Measurements from ENCODE around the gene CTSW. TPM values are rescaled to one million over a fixed set of nuclear protein-coding genes. Genes with fewer than 3 reads are reported as not detected.

Gene CTSW
- total RNA-seq, 1 experiment from 2014 or later = not detected

DNA sequence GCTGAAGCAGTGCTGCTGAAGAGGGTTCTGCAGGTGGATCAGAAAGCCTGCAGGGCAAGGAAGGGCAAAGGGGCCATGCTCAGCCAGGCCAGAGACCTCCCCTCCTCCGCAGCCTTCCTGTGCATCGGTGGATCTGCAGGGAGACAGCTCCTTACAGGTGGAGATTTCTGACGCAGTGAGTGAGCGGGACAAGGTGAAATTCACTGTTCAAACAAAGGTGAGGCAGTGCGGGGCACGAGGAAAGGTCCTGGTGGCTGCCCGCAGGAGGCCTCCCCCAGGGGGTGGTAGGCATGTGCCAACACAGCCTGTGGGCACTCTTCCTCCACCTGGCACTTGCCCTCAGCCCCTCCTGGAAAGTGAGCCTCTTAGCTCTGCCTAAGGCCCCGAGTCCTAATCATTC lies 30.3 kb upstream of the CTSW start:
- H3K4me3 Mint-ChIP-seq (ENCODE audit: unreplicated experiment) = no peak overlapping the region
- H3K9me3 ChIP-seq = 0 out of 2 replicates have a peak, but pooled peaks cover 3% of the 10 kb centered on the region
- CTCF ChIA-PET = interaction anchor here (1.2 to 2.9 kb wide), 4 partner anchors 10 to 153 kb away, joined by 3 to 16 read pairs (median 6); partner anchors contain the start of genes BANF1, CCDC85B, EIF1AD and KAT5
- H3K4me1 ChIP-seq = peaks cover 25% of the 10 kb centered on the region
- H3K4me1 Mint-ChIP-seq (ENCODE audit: low read depth, unreplicated experiment) = peaks cover 20% of the 10 kb centered on the region
- TF ChIP-seq, protein P1, sequence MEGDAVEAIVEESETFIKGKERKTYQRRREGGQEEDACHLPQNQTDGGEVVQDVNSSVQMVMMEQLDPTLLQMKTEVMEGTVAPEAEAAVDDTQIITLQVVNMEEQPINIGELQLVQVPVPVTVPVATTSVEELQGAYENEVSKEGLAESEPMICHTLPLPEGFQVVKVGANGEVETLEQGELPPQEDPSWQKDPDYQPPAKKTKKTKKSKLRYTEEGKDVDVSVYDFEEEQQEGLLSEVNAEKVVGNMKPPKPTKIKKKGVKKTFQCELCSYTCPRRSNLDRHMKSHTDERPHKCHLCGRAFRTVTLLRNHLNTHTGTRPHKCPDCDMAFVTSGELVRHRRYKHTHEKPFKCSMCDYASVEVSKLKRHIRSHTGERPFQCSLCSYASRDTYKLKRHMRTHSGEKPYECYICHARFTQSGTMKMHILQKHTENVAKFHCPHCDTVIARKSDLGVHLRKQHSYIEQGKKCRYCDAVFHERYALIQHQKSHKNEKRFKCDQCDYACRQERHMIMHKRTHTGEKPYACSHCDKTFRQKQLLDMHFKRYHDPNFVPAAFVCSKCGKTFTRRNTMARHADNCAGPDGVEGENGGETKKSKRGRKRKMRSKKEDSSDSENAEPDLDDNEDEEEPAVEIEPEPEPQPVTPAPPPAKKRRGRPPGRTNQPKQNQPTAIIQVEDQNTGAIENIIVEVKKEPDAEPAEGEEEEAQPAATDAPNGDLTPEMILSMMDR (IDR thresholded peaks at IDR 0.05; ENCODE audit: insufficient read depth in 1 of 2, low read depth in 1 of 2, low read length in 1 of 2, severe bottlenecking in 1 of 2, unreplicated experiment in 1 of 2) = no peak
- H3K27me3 ChIP-seq (replicated peaks; ENCODE audit: control insufficient read depth, insufficient read depth, low read length) = no peaks in the 10 kb centered on the region
- intact Hi-C loops (cut with micrococcal nuclease; ENCODE audit: unreplicated experiment) = no loop called here
- peaks cover 7% of the 10 kb centered on the region; the same call in 1 of the 2 replicates for H3K36me3 ChIP-seq (ENCODE audit: control insufficient read depth, insufficient read depth, low read length)
- no peaks in the 10 kb centered on the region for H3K9me3 Mint-ChIP-seq (ENCODE audit: unreplicated experiment)
- peak in 1 of 2 experiments; percentile 63 for DNase-seq
- POLR2A ChIA-PET = interaction anchor here (0.6 to 1.8 kb wide), 3 partner anchors 9 to 274 kb away, joined by 4 to 10 read pairs (median 6); partner anchors contain the start of gene CFL1
- peaks cover 58% of the 10 kb centered on the region for H3K36me3 Mint-ChIP-seq (ENCODE audit: insufficient read depth, unreplicated experiment)
- peak overlapping the region; percentile 59 for H3K27ac Mint-ChIP-seq (ENCODE audit: unreplicated experiment)
- BruUV-seq (replicated peaks) = no TSS peak
- H3K4me3 ChIP-seq (ENCODE audit: low read depth, low read length) = no peak overlapping the region
- H3K27me3 Mint-ChIP-seq (ENCODE audit: insufficient read depth, unreplicated experiment) = no peaks in the 10 kb centered on the region

DNA sequence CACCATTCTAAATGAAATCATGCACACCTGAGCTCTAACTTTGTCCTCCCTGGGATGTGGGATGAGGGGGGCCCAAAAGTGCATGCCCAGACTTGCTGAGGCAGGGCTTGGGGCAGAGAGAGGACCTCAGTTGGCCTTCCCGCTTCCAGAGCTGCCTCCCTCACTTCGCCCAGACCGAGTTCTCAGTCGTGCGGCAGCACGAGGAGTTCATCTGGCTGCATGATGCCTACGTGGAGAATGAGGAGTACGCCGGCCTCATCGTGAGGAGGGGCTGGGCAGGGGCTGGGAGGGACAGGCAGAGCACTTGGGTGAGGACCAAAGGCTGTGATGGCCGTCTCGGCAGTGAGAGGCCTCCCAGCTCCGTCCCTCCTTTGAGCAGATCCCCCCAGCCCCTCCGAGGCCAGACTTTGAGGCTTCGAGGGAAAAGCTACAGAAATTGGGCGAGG lies 29.8 kb upstream of the CTSW start:
- H3K36me3 Mint-ChIP-seq (ENCODE audit: insufficient read depth, unreplicated experiment) = peaks cover 62% of the 10 kb centered on the region
- no peak overlapping the region for H3K4me3 ChIP-seq (ENCODE audit: low read depth, low read length)

More for the DNA sequence above, 29.8 kb upstream of the CTSW start:
- H3K4me3 Mint-ChIP-seq (ENCODE audit: unreplicated experiment) = no peak overlapping the region
- H3K9me3 Mint-ChIP-seq (ENCODE audit: unreplicated experiment) = no peaks in the 10 kb centered on the region
- intact Hi-C loops (cut with micrococcal nuclease; ENCODE audit: unreplicated experiment) = no loop called here
- no peaks in the 10 kb centered on the region for H3K27me3 Mint-ChIP-seq (ENCODE audit: insufficient read depth, unreplicated experiment)
- DNase-seq = peak in 1 of 2 experiments; percentile 38
- peak overlapping the region; percentile 59 for H3K27ac Mint-ChIP-seq (ENCODE audit: unreplicated experiment)
- peaks cover 22% of the 10 kb centered on the region for H3K4me1 Mint-ChIP-seq (ENCODE audit: low read depth, unreplicated experiment)
- ChIA-PET POLR2A (interaction anchor here (0.6 to 1.8 kb wide), 3 partner anchors 8 to 36 kb away, joined by 3 to 10 read pairs (median 6); partner anchors contain the start of gene CFL1), CTCF (interaction anchor here (0.7 to 2.9 kb wide), 6 partner anchors 10 to 153 kb away, joined by 3 to 16 read pairs (median 4); partner anchors contain the start of genes BANF1, CCDC85B, EIF1AD and KAT5)
- Histone ChIP-seq H3K9me3 (0 out of 2 replicates have a peak, but pooled peaks cover 3% of the 10 kb centered on the region), H3K36me3 (ENCODE audit: control insufficient read depth, insufficient read depth, low read length) (peaks cover 7% of the 10 kb centered on the region; the same call in 1 of the 2 replicates), H3K4me1 (peaks cover 20% of the 10 kb centered on the region), H3K27me3 (replicated peaks; ENCODE audit: control insufficient read depth, insufficient read depth, low read length) (no peaks in the 10 kb centered on the region)
- BruUV-seq (replicated peaks) = no TSS peak
- TF ChIP-seq, protein P1 (IDR thresholded peaks at IDR 0.05; ENCODE audit: insufficient read depth in 1 of 2, low read depth in 1 of 2, low read length in 1 of 2, severe bottlenecking in 1 of 2, unreplicated experiment in 1 of 2) = no peak

All from Caco-2 (cell line).